NB4 (cell line): ENCODE measurements around the gene KAZALD1.

ENCODE experiments used
- DNase-seq: peaks from one replicate; pipeline ENCODE4 v3.0.0; 2010; ENCODE audit warnings: low read depth
- H3K4me3 ChIP-seq: one replicate; pipeline ENCODE4 v1.5.1; 2011; ENCODE audit warnings: mild to moderate bottlenecking, low read depth, low read length, moderate library complexity
- MYC ChIP-seq: IDR thresholded peaks from 2 replicates; pipeline ENCODE4 v1.6.1; 2011; ENCODE audit warnings: low read depth, low read length
- POLR2A ChIP-seq: IDR thresholded peaks from 2 replicates; pipeline ENCODE4 v1.6.1; 2011; ENCODE audit warnings: mild to moderate bottlenecking; ENCODE audit not compliant: insufficient read length; ENCODE audit errors: extremely low read depth
- TF ChIP-seq, protein P1 (sequence below): IDR thresholded peaks from one replicate; pipeline ENCODE4 v1.5.1; 2012; ENCODE audit warnings: low read depth, low read length
- TF ChIP-seq, protein P2 (sequence below): IDR thresholded peaks from 2 replicates; pipeline ENCODE4 v1.6.1; 2011; ENCODE audit warnings: low read depth, low read length

Gene KAZALD1

DNA sequence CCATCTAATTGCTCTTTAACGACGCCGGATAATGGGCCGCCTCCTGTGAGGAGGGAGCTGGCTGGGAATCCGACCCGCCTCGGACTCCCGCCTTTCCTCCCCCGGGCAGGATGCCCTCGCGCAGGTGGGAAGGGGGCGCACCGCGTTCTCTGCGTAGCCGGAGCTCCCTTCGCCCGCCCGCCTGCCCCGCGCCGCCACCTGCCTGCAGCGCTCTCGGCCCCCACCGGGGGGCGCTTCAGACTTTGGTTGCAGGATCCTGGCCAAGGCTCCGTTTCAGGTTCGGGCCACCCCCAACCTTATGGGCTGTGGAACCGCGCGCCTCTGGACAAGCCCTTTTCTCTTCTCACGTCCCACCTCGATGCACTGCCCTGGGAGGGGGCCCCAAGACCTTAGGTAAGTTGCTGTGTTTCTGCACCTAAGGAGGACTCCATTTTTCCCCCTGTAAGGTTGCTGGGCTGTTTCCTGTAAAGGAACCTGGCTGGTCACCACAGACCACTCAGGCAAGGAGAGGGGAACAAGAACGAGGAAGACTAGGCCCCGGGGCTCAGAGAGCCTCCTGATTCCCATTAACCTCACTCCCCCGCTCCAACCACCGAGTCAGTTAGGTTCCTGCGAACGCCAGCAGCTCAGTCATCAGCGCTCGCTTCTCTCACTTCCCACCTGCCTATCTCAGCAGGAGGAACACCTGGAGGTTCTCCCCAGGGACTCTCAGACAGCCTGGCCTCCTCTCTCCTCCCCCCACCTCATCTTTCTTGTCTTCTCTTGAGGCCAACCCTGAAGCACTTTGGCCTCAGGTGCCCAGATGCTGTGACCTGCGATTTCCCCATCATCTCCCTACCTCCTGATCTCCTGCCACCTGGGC lies 11.3 kb upstream of the KAZALD1 start:
- TF ChIP-seq, protein P1, sequence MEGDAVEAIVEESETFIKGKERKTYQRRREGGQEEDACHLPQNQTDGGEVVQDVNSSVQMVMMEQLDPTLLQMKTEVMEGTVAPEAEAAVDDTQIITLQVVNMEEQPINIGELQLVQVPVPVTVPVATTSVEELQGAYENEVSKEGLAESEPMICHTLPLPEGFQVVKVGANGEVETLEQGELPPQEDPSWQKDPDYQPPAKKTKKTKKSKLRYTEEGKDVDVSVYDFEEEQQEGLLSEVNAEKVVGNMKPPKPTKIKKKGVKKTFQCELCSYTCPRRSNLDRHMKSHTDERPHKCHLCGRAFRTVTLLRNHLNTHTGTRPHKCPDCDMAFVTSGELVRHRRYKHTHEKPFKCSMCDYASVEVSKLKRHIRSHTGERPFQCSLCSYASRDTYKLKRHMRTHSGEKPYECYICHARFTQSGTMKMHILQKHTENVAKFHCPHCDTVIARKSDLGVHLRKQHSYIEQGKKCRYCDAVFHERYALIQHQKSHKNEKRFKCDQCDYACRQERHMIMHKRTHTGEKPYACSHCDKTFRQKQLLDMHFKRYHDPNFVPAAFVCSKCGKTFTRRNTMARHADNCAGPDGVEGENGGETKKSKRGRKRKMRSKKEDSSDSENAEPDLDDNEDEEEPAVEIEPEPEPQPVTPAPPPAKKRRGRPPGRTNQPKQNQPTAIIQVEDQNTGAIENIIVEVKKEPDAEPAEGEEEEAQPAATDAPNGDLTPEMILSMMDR: peak; percentile 79
- no peak for TF ChIP-seq POLR2A
- peak; percentile 72 for DNase-seq
- H3K4me3 ChIP-seq: no peak overlapping the region

GRCh38 chr10:101052285-101052684 lies 9.5 kb upstream of the KAZALD1 start:
- TF ChIP-seq, protein P1: no peak
- TF ChIP-seq, protein P2, sequence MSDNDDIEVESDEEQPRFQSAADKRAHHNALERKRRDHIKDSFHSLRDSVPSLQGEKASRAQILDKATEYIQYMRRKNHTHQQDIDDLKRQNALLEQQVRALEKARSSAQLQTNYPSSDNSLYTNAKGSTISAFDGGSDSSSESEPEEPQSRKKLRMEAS: no peak
- TF ChIP-seq POLR2A (no peak), MYC (no peak)
- no peak overlapping the region for H3K4me3 ChIP-seq
- no peak for DNase-seq

- no peak overlapping the region for H3K4me3 ChIP-seq
- TF ChIP-seq, protein P1: no peak
- TF ChIP-seq, protein P2: no peak
- TF ChIP-seq POLR2A (no peak), MYC (no peak)
- no peak for DNase-seq
Observed at GRCh38 chr10:101053516-101053915, 8.3 kb upstream of the KAZALD1 start.

GRCh38 chr10:101054351-101054750 lies 7.4 kb upstream of the KAZALD1 start:
- peak; percentile 59 for DNase-seq
- TF ChIP-seq, protein P1: no peak
- TF ChIP-seq, protein P2: no peak
- no peak for TF ChIP-seq POLR2A
- no peak for TF ChIP-seq MYC
- no peak overlapping the region for H3K4me3 ChIP-seq

- TF ChIP-seq, protein P2: no peak
- TF ChIP-seq, protein P1: no peak
- TF ChIP-seq MYC: no peak
- TF ChIP-seq POLR2A: no peak
- DNase-seq: no peak
- H3K4me3 ChIP-seq: no peak overlapping the region
Observed at GRCh38 chr10:101054876-101055275, 6.9 kb upstream of the KAZALD1 start.

DNA sequence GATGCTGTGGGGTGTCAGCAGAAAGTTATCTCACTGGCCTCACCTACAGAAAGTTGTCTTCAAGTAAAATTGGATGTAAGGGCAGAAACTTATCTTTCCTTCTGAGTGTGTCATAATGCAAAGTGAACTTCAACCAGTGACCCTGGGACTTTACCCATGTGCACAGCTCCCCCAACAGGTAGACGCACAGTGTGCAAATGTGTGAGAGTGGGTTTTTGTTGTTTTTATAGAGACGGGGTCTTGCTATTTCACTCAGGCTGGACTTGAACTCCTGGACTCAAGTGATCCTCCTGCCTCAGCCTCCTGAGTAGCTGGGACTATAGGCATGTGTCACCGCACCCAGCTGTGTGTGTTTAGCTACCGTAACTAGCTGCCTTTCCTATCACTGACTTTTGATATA lies 6.4 kb upstream of the KAZALD1 start:
- no peak for TF ChIP-seq POLR2A
- TF ChIP-seq, protein P1: peak; percentile 34
- TF ChIP-seq MYC: no peak
- DNase-seq: no peak
- H3K4me3 ChIP-seq: no peak overlapping the region
